ENCODE measurements around the gene TMEM250.
A peak's percentile ranks its signal among the peaks of the same experiment; 100 is the strongest.
"Not testable (repeated sequence)": the region's sequence is repeated elsewhere in the genome, so short reads cannot be mapped to it uniquely, and the experiment has no call there.

The TMEM250 gene

GRCh38 chr9:136110082-136111061, 8.3 kb downstream of the TMEM250 start:
- DNase-seq: no peak

DNA sequence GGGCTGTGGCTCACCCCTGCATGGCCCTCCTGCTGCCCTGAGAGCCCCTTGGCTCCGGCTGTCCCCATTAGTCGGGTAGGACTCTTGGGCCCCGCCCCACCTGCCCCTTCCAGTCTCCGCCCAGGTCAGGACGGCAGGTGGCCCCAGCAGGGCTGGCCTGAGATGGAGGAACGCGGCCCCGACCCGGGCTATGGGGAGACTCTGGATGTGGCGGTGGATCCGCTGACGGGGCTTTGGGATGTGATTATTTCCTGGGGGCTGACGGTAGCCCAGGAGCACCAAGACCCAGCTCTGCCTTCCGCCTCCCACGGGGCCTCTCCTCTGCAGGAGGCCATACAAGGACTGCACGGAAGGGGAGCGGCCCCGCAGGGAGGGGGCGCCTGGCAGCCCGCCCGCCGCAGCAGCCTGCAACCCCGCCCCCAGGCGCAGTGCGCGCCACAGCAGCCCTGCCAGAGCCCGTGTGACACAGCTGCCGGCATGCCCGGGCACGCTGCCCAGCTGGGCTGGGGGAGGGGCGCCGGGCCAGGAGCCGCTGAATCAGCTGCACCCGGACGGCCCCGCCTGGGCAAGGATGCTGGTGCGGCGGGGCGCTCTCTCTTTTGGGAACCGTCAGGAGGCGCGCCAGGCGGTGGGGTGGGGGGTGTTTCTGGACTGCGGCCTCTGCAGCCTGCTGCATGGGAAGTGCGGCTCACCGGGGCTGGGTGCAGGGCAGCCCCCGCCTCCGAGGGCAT, 9.2 kb downstream of the TMEM250 start:
- DNase-seq: peak; percentile 75

- DNase-seq: no peak
Measured at GRCh38 chr9:136108648-136109266, 9.9 kb downstream of the TMEM250 start.

DNA sequence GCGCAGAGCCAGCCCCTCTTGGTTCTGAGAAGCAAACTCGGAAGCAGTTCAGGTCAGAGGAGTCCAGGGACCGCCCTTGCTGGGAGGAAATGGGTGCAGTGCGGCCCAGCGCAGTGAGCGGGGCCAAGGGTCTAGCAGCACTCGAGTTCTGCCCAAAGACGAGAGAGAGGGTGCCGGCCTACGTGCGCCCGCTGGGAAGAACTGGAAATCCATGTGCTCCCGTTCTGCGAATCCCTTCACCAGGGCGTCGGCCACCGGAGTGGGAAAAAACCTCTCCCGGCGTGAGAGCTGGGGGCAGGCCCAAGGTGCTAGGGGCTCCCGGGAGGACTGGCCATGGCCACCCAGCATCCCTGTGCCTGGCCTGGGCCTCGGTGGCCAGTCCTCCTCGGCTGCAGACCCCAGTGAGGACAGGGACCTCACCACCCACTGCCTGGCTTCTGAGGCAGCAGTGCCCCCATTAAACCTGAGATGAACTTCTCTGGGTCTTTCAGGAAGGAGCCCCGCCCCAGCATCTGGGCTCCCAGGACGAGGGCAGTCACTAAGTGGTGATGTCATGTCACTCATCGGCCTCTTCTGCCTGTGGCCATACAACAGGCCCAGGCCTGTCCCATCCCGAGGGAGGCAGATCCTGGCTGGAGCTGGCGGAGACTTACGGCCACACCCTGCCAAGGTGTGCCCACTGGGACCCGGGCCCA, 10.6 kb downstream of the TMEM250 start:
- DNase-seq: no peak

DNA sequence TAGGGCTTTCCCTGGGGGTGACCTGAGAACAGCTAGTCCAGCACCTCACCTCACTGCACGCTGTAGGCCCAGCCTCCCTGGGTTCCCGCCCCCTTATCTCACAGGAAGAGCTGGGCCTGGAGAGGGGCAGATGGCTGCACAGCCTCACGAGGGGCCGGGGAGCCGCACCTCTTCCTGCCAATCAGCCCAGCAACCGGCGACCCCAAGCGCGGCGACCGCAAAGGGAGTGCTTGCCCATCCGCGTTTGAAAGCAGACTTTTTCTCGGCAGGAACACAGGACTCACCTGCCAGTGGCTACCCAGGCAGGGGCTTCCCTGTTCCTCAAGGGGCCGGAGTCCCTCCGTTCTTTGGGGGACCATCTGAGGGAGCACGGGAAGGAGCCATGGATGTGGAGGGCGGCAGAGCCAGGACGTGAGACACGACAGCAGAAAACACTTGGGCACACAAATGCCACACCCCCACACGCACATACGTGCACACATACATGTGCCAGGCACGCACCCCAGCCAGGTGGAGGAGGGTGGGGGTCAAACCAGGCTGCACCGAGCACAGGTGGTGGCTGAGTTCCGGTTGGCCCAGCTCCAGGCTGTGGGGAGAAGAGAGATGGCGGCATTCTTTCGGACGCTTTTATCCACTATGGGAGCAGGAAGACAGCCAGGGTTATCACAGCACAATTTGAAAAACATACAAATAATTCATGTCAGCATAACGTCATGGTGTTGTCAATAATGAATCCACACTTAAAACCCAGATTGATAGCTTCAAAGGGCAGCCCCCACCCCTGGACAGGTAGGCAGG, 11.3 kb downstream of the TMEM250 start:
- no peak for DNase-seq

DNA sequence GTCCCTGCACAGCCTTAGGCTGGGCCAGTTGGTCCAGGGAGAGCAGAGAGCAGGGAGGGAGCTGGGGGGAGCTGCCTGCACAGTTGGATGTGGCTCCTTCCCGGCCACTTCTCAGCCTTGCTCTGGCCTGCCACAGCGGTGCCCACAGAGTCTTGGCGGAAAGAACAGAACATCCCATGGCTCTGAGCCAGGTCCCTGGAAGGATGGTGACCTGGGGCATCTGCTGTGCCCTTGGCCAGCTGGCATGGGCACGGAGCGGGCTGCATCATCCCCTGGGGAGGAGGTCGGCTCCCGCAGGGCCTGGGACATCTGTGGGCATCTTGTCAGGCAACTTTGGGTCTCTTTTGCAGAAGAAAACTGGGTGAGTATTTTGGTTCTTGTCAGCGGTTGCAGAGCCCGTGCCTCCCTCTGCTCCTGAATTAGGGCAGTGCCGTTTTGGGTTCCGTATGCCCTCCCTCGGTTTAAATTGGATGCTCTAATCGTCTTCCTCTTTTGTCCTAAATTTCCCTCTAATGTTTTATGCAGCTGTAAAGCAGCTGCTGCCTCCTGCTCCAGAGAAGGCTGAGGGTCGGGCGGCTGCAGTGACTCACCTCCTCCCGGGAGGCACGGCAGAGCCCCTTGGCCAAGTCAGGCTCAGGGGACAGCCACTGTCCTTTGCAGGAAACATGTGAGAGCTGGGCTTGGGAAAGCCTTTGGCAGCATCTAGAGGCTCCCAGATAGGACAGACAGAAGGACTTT, 13.1 kb downstream of the TMEM250 start:
- DNase-seq: no peak

- DNase-seq: no peak
Measured at GRCh38 chr9:136104916-136105315, 13.8 kb downstream of the TMEM250 start.

DNA sequence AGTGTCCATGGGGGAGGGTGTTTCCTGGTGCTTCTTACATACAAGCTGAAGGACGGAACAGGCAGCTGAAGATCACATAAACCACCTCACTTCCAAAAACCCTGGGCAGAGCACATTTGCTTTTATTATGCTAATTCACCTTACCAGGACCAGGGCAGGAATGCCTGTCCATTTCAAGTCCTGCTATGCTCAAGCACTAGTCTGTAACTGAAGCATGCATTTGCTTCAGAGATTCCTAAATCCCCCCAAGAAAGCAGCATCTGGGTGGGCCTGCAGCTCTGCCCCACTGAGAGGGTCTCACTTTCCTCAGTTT, 14.2 kb downstream of the TMEM250 start:
- no peak for DNase-seq

- DNase-seq: no peak
Measured at GRCh38 chr9:136103651-136104487, 14.8 kb downstream of the TMEM250 start.

GRCh38 chr9:136101615-136102074, 17.0 kb downstream of the TMEM250 start:
- not testable (repeated sequence) for DNase-seq

GRCh38 chr9:136100700-136101614, 17.7 kb downstream of the TMEM250 start:
- no peak for DNase-seq

- no peak for DNase-seq
Measured at GRCh38 chr9:136099542-136099941, 19.1 kb downstream of the TMEM250 start.

DNA sequence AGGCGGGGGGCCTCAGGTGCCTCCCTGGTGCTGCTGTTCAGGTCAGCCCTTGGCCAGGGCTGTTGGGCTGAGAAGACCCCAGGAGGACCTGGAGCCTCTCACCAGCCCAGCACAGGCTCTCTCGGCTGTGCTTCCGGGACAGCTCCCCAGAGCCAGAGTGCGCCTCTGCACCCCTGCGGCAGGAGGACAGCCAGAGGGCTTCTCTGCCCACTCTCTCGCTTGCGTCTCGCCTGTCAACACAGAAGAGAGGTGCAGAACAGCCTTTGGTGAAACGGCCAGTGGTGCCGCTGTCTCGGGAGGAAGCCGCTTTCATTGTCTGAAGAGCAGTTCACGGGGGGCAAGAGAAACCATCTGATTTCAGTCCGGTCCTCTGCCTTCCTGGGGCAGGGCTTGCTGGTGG, 19.8 kb downstream of the TMEM250 start:
- DNase-seq: no peak

- no peak for DNase-seq
Measured at GRCh38 chr9:136098210-136098609, 20.5 kb downstream of the TMEM250 start.

DNA sequence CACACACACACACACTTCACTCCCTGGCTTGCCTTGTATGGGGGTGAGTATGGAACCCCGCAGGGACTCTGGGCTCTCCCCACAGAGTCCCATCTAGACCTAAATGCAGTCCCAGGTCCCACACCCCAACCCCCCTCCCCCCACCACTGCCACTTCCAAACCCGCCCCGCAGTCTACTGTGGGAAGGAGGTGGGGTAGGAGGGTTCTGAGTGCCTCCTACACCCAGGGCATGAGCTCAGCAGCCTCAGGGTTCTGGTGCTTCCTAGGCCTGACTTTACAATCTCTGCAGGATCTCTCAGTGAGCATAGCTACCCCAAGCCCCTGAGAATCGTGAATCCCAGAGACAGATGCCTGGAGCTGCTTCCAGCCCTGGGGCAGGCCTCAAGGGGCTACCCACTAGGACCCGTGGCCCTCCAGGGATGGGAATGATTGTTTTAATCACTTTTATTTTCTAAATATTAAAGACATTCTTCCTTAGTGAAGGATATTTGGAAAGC, 22.1 kb downstream of the TMEM250 start:
- DNase-seq: no peak

GRCh38 chr9:136095070-136096058, 23.3 kb downstream of the TMEM250 start, which contains the start of gene NACC2:
Gene NACC2, minus strand, starts transcription at chr9:136095289. Its CDS starts 44,768 bp downstream, at chr9:136050521.
- peak; percentile 52 for DNase-seq
